Measurements from ENCODE around the gene DCLK2.

The DCLK2 gene

DNA sequence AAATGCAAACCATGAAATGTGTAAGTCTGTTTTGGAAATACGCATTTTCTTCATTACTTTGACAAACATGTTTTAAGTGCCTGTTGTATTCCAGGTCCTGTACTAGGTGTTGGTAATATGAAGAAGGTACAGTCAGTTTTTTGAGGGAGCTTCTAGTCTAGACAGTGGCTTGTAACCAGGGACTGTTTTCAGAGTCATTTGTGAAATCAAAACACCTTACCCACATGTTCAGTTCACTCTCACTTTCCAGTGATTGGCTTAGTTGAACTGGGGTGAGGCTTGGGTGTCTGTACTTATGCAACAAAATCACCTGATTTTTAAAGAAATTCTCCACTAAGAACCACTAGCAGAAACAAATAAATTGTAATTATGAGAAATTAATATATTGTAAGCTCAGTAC is 16.4 kb downstream of the DCLK2 start:
- Histone ChIP-seq H3K36me3 (no peaks in the 10 kb centered on the region), H3K27me3 (no peaks in the 10 kb centered on the region), H3K9ac (no peak overlapping the region), H4K20me1 (no peaks in the 10 kb centered on the region), H3K4me3 (no peak overlapping the region), H3K27ac (no peak overlapping the region), H3K4me2 (no peak overlapping the region), H3K9me3 (replicated peaks in 1 of 11) (peaks cover 0 to 15% (median 4%) of the 10 kb centered on the region in 11 experiments; a peak in 10 of 22 replicates), H3K4me1 (peaks cover 0 to 16% (median 12%) of the 10 kb centered on the region in 10 experiments; a peak in 14 of 20 replicates)
- TF ChIP-seq Cebpa-rat (IDR thresholded peaks at IDR 0.05), result no peak

GRCh38 chr4:150096625-150097024 is 18.4 kb downstream of the DCLK2 start:
- Histone ChIP-seq H3K9me3 (replicated peaks in 1 of 11) (peaks cover 0 to 12% (median 3%) of the 10 kb centered on the region in 11 experiments; a peak in 7 of 22 replicates), H3K27me3 (no peaks in the 10 kb centered on the region), H3K36me3 (no peaks in the 10 kb centered on the region), H4K20me1 (no peaks in the 10 kb centered on the region), H3K4me3 (no peak overlapping the region), H3K9ac (no peak overlapping the region), H3K27ac (no peak overlapping the region), H3K4me1 (peaks cover 0 to 16% (median 12%) of the 10 kb centered on the region in 10 experiments; a peak in 12 of 20 replicates), H3K4me2 (peak overlapping the region in 8 of 11 experiments; percentile 22 to 56 (median 38); a peak in 13 of 22 replicates)
- no peak for TF ChIP-seq Cebpa-rat (IDR thresholded peaks at IDR 0.05)

DNA sequence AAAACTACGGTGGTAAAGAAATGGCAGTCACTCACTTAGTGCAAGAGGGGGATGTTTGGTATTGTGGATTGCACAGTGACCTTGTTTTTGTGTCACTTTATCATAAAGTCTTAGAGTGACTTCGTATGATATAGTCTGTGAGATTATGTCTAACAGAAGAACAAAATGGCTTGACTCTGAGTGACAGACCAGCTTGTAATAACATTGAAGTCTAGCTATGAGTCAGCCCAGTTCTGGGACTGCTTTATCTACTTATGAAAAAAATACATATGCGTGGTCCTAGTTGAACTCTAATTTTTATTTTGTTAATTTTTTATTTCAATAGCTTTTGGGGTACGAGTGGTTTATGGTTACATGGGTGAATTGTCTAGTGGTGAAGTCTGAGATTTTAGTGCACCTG is 20.0 kb downstream of the DCLK2 start:
- H3K27ac ChIP-seq, result no peak overlapping the region
- no peak overlapping the region for H3K4me3 ChIP-seq
- TF ChIP-seq Cebpa-rat (IDR thresholded peaks at IDR 0.05), result no peak
- no peak overlapping the region for H3K9ac ChIP-seq
- no peak overlapping the region for H3K4me2 ChIP-seq
- H3K4me1 ChIP-seq, result peaks cover 0 to 16% (median 12%) of the 10 kb centered on the region in 10 experiments; a peak in 12 of 20 replicates
- H4K20me1 ChIP-seq, result no peaks in the 10 kb centered on the region
- H3K9me3 ChIP-seq (replicated peaks in 1 of 11), result peaks cover 0 to 11% (median 2%) of the 10 kb centered on the region in 11 experiments; a peak in 7 of 22 replicates
- H3K36me3 ChIP-seq, result peaks cover 0 to 6% (median 0%) of the 10 kb centered on the region in 11 experiments; a peak in 2 of 22 replicates
- no peaks in the 10 kb centered on the region for H3K27me3 ChIP-seq

GRCh38 chr4:150104404-150105027 is 26.3 kb downstream of the DCLK2 start:
- H4K20me1 ChIP-seq, result no peaks in the 10 kb centered on the region
- H3K9me3 ChIP-seq (replicated peaks in 1 of 11), result peaks cover 0 to 4% (median 0%) of the 10 kb centered on the region in 11 experiments; a peak in 1 of 22 replicates
- no peak overlapping the region for H3K4me2 ChIP-seq
- no peak overlapping the region for H3K27ac ChIP-seq
- peaks cover 0 to 11% (median 0%) of the 10 kb centered on the region in 11 experiments; a peak in 6 of 22 replicates for H3K36me3 ChIP-seq
- no peaks in the 10 kb centered on the region for H3K27me3 ChIP-seq
- no peak overlapping the region for H3K4me3 ChIP-seq
- no peak for TF ChIP-seq Cebpa-rat (IDR thresholded peaks at IDR 0.05)
- H3K9ac ChIP-seq, result no peak overlapping the region
- no peaks in the 10 kb centered on the region for H3K4me1 ChIP-seq

- peaks cover 0 to 11% (median 2%) of the 10 kb centered on the region in 11 experiments; a peak in 9 of 22 replicates for H3K36me3 ChIP-seq
- H3K27me3 ChIP-seq, result no peaks in the 10 kb centered on the region
- no peak overlapping the region for H3K27ac ChIP-seq
- H3K4me2 ChIP-seq, result no peak overlapping the region
- no peak overlapping the region for H3K9ac ChIP-seq
- no peak overlapping the region for H3K4me3 ChIP-seq
- peaks cover 0 to 15% (median 7%) of the 10 kb centered on the region in 11 experiments; a peak in 11 of 22 replicates for H3K9me3 ChIP-seq (replicated peaks in 1 of 11)
- TF ChIP-seq Cebpa-rat (IDR thresholded peaks at IDR 0.05), result no peak
- no peaks in the 10 kb centered on the region for H4K20me1 ChIP-seq
- no peaks in the 10 kb centered on the region for H3K4me1 ChIP-seq
Measured at GRCh38 chr4:150106886-150107285, 28.6 kb downstream of the DCLK2 start.

DNA sequence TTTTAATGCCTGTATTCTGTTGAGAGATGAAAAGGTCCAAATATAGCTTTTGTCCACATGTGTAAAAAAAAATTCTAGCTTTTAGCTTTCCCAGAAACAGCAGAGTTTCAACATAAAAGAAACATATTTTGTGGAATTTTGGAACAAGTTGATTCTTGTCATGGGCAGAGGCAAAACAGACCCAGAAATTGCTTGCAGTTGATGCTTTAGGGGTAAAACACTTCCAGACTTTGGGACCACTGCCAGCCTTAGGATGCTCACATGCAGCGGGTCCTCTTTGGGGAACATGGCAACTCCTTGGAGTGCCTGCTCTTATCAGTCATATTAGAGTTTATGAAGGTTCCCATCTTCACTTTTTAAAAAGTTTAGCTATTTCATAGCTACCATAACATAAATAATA is 30.4 kb downstream of the DCLK2 start:
- Histone ChIP-seq H3K4me1 (no peaks in the 10 kb centered on the region), H3K9me3 (replicated peaks in 1 of 11) (peaks cover under 1 to 33% (median 18%) of the 10 kb centered on the region in 11 experiments; a peak in 18 of 22 replicates), H3K27me3 (no peaks in the 10 kb centered on the region), H3K4me3 (no peak overlapping the region), H3K27ac (no peak overlapping the region), H3K4me2 (no peak overlapping the region), H3K36me3 (peaks cover 0 to 10% (median 0%) of the 10 kb centered on the region in 11 experiments; a peak in 7 of 22 replicates), H3K9ac (no peak overlapping the region), H4K20me1 (no peaks in the 10 kb centered on the region)
- no peak for TF ChIP-seq Cebpa-rat (IDR thresholded peaks at IDR 0.05)

DNA sequence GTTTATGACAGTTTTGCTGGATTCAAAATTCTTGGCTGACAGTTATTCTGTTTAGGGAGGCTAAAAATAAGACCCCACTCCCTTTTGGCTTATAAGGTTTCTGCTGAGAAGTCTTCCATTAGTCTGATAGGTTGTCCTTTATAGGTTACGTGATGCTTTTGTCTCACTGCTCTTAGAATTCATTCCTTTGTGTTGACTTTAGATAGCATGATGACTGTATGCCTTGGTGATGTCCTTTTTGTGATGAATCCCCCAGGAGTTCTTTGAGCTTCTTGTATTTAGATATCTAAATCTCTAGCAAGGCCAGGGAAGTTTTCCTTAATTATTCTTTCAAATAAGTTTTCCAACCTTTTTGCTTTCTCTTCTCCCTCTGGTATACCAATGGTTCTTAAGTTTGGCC is 36.4 kb downstream of the DCLK2 start:
- Histone ChIP-seq H3K9ac (no peak overlapping the region), H3K4me2 (no peak overlapping the region), H3K36me3 (peaks cover 0 to 18% (median 0%) of the 10 kb centered on the region in 11 experiments; a peak in 6 of 22 replicates), H3K27me3 (no peaks in the 10 kb centered on the region), H3K9me3 (replicated peaks in 1 of 11) (peaks cover 28 to 56% (median 42%) of the 10 kb centered on the region in 11 experiments), H3K27ac (no peak overlapping the region), H4K20me1 (no peaks in the 10 kb centered on the region), H3K4me3 (no peak overlapping the region), H3K4me1 (peaks cover 0 to 7% (median 0%) of the 10 kb centered on the region in 10 experiments; a peak in 5 of 20 replicates)
- no peak for TF ChIP-seq Cebpa-rat (IDR thresholded peaks at IDR 0.05)

- no peak for TF ChIP-seq Cebpa-rat (IDR thresholded peaks at IDR 0.05)
- H3K4me2 ChIP-seq, result no peak overlapping the region
- H3K4me1 ChIP-seq, result peaks cover 0 to 7% (median 0%) of the 10 kb centered on the region in 10 experiments; a peak in 5 of 20 replicates
- no peak overlapping the region for H3K4me3 ChIP-seq
- no peaks in the 10 kb centered on the region for H4K20me1 ChIP-seq
- peaks cover 0 to 14% (median 0%) of the 10 kb centered on the region in 11 experiments; a peak in 5 of 22 replicates for H3K36me3 ChIP-seq
- H3K27ac ChIP-seq, result no peak overlapping the region
- H3K27me3 ChIP-seq, result no peaks in the 10 kb centered on the region
- peaks cover 30 to 58% (median 43%) of the 10 kb centered on the region in 11 experiments for H3K9me3 ChIP-seq (replicated peaks in 1 of 11)
- H3K9ac ChIP-seq, result no peak overlapping the region
Measured at GRCh38 chr4:150115851-150116250, 37.6 kb downstream of the DCLK2 start.

GRCh38 chr4:150116506-150116905 is 38.3 kb downstream of the DCLK2 start:
- Histone ChIP-seq H4K20me1 (no peaks in the 10 kb centered on the region), H3K4me1 (peaks cover 0 to 7% (median 0%) of the 10 kb centered on the region in 10 experiments; a peak in 5 of 20 replicates), H3K27ac (no peak overlapping the region), H3K9ac (no peak overlapping the region), H3K36me3 (peaks cover 0 to 20% (median 3%) of the 10 kb centered on the region in 11 experiments; a peak in 12 of 22 replicates), H3K9me3 (replicated peaks in 1 of 11) (peaks cover 37 to 62% (median 47%) of the 10 kb centered on the region in 11 experiments), H3K27me3 (no peaks in the 10 kb centered on the region), H3K4me3 (no peak overlapping the region), H3K4me2 (no peak overlapping the region)
- no peak for TF ChIP-seq Cebpa-rat (IDR thresholded peaks at IDR 0.05)
